Measurements from ENCODE around the gene ROR2. TPM values are rescaled to one million over a fixed set of nuclear protein-coding genes. Genes with fewer than 3 reads are reported as not detected.
A peak's percentile ranks its signal among the peaks of the same experiment; 100 is the strongest.

The ROR2 gene
- total RNA-seq, 2 donors from 2014 or later: 37.2 to 43.9 TPM

DNA sequence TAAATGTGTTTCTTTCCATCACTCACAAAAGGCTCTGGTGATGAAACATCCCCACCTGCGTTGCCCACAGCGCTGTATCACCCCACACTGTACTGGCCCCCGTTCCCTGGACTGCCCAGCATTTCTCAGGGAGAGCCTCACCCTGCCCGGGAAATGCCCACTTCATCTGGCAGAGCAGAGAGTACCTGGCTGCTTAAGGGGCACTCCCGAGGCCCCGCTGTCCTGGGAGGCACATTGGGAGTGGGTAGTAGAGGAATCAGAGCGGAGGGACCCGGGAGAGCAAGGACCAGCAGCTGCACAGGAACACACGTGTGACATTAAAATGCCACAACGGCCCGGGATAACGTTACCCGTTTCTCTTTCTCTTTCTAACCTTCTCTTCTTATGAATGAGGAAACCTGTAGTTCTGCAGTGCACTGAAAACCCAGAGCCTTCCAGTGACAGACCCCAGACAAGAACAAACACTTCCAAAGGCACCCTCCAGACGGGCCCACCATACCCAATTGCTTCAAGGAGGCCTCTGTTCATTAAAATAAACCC, 110.0 kb downstream of the ROR2 start:
- TF ChIP-seq POLR2AphosphoS5 (IDR thresholded peaks at IDR 0.05) (no peak), POLR2A (IDR thresholded peaks at IDR 0.05) (no peak)
- TF ChIP-seq, protein P1, sequence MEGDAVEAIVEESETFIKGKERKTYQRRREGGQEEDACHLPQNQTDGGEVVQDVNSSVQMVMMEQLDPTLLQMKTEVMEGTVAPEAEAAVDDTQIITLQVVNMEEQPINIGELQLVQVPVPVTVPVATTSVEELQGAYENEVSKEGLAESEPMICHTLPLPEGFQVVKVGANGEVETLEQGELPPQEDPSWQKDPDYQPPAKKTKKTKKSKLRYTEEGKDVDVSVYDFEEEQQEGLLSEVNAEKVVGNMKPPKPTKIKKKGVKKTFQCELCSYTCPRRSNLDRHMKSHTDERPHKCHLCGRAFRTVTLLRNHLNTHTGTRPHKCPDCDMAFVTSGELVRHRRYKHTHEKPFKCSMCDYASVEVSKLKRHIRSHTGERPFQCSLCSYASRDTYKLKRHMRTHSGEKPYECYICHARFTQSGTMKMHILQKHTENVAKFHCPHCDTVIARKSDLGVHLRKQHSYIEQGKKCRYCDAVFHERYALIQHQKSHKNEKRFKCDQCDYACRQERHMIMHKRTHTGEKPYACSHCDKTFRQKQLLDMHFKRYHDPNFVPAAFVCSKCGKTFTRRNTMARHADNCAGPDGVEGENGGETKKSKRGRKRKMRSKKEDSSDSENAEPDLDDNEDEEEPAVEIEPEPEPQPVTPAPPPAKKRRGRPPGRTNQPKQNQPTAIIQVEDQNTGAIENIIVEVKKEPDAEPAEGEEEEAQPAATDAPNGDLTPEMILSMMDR (IDR thresholded peaks at IDR 0.05): no peak
- intact Hi-C loops (cut with DNase I): loop anchor here (5.0 kb wide), 4 partner anchors 32 to 107 kb away; no protein-coding TSS in a partner anchor
- Histone ChIP-seq H3K4me3 (no peak overlapping the region), H3K4me1 (replicated peaks) (peaks cover 25% of the 10 kb centered on the region), H3K9me3 (no peaks in the 10 kb centered on the region), H3K27ac (peak overlapping the region in 1 of 2 donors; percentile 93), H3K36me3 (no peaks in the 10 kb centered on the region), H3K27me3 (replicated peaks; ENCODE audit: insufficient read depth) (no peaks in the 10 kb centered on the region)
- DNase-seq (ENCODE audit: low spot score): no peak
- 70% methylated on average over 14 of the region's 14 CpGs for WGBS

- 12% methylated on average over 21 of the region's 21 CpGs for WGBS
- Histone ChIP-seq H3K4me3 (peak overlapping the region; percentile 17 to 36), H3K27me3 (replicated peaks; ENCODE audit: insufficient read depth) (no peaks in the 10 kb centered on the region), H3K27ac (peak overlapping the region; percentile 92 to 93), H3K9me3 (no peaks in the 10 kb centered on the region), H3K4me1 (replicated peaks) (peaks cover 20% of the 10 kb centered on the region), H3K36me3 (no peaks in the 10 kb centered on the region)
- TF ChIP-seq, protein P1 (IDR thresholded peaks at IDR 0.05): peak in 1 of 4 experiments; percentile 9
- TF ChIP-seq POLR2A (IDR thresholded peaks at IDR 0.05) (no peak), POLR2AphosphoS5 (IDR thresholded peaks at IDR 0.05) (peak; percentile 62)
- peak; percentile 90 for DNase-seq (ENCODE audit: low spot score)
- intact Hi-C loops (cut with DNase I): loop anchor here (5.0 kb wide), 2 partner anchors 34 to 61 kb away; no protein-coding TSS in a partner anchor
Observed at GRCh38 chr9:91837981-91838731, 111.9 kb downstream of the ROR2 start.

DNA sequence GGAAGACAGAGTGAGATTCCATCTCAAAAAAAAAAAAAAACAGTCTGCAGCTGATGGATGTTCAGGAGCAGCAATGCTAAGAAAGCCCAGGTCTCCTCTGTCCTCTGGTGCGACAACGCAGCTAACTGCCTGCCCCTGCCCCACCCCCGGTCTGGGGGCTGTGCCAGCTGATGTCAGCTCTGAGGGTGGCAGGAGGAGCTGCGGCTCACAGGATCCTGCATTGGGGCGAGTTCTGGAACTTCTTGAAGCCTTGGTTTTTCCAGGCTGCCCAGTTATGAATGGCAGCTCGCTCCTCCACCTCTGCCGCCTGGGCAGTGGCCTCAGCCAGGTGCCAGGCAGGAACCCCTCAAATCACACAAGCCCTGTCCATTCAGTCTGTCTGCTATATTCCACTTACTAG, 113.5 kb downstream of the ROR2 start:
- Histone ChIP-seq H3K36me3 (no peaks in the 10 kb centered on the region), H3K4me1 (replicated peaks) (peaks cover 20% of the 10 kb centered on the region), H3K9me3 (no peaks in the 10 kb centered on the region), H3K27me3 (replicated peaks; ENCODE audit: insufficient read depth) (no peaks in the 10 kb centered on the region), H3K4me3 (no peak overlapping the region), H3K27ac (peak overlapping the region; percentile 17 to 93)
- TF ChIP-seq, protein P1 (IDR thresholded peaks at IDR 0.05): no peak
- TF ChIP-seq POLR2AphosphoS5 (IDR thresholded peaks at IDR 0.05): peak; percentile 69
- intact Hi-C loops (cut with DNase I): loop anchor here (5.0 kb wide), 2 partner anchors 36 to 59 kb away; no protein-coding TSS in a partner anchor
- peak; percentile 70 for DNase-seq (ENCODE audit: low spot score)
- 40% methylated on average over 7 of the region's 7 CpGs for WGBS

GRCh38 chr9:91835632-91836031, 114.4 kb downstream of the ROR2 start:
- H3K36me3 ChIP-seq: no peaks in the 10 kb centered on the region
- no peak overlapping the region for H3K4me3 ChIP-seq
- 94% methylated on average over 7 of the region's 7 CpGs for WGBS
- TF ChIP-seq POLR2A (IDR thresholded peaks at IDR 0.05): no peak
- TF ChIP-seq POLR2AphosphoS5 (IDR thresholded peaks at IDR 0.05): no peak
- H3K27me3 ChIP-seq (replicated peaks; ENCODE audit: insufficient read depth): no peaks in the 10 kb centered on the region
- DNase-seq (ENCODE audit: low spot score): no peak
- intact Hi-C loops (cut with DNase I): loop anchor here (5.0 kb wide), 2 partner anchors 37 to 58 kb away; no protein-coding TSS in a partner anchor
- H3K4me1 ChIP-seq (replicated peaks): peaks cover 20% of the 10 kb centered on the region
- H3K27ac ChIP-seq: peak overlapping the region in 1 of 2 donors; percentile 93
- no peaks in the 10 kb centered on the region for H3K9me3 ChIP-seq

DNA sequence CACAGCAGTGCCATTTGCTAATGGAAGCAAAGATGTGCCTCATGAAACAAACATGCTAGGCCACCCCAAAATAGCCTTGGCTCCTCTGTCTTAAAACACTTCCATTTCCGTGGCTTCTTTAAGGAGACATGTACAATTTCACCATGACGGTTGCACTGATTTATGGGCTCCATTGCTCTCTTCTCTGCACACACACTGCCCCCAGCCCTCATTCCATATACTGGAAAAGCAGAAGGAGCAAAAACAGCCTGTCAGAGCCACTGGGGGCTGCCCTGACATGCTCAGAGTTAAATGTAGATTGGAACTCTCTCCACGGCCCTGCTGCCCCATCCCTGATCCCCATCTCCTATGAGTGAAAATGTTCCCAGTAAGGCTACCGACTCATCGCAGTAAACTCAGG, 114.8 kb downstream of the ROR2 start:
- no peak for DNase-seq (ENCODE audit: low spot score)
- Histone ChIP-seq H3K27me3 (replicated peaks; ENCODE audit: insufficient read depth) (no peaks in the 10 kb centered on the region), H3K36me3 (no peaks in the 10 kb centered on the region), H3K9me3 (no peaks in the 10 kb centered on the region), H3K4me1 (replicated peaks) (peaks cover 20% of the 10 kb centered on the region), H3K27ac (peak overlapping the region in 1 of 2 donors; percentile 93), H3K4me3 (no peak overlapping the region)
- intact Hi-C loops (cut with DNase I): loop anchor here (5.0 kb wide), 2 partner anchors 37 to 58 kb away; no protein-coding TSS in a partner anchor
- TF ChIP-seq POLR2A (IDR thresholded peaks at IDR 0.05): no peak
- TF ChIP-seq, protein P1 (IDR thresholded peaks at IDR 0.05): no peak
- no peak for TF ChIP-seq POLR2AphosphoS5 (IDR thresholded peaks at IDR 0.05)
- WGBS: 53% methylated on average over 5 of the region's 5 CpGs
